ENCODE measurements around the gene BCL2L12. TPM values are rescaled to one million over a fixed set of nuclear protein-coding genes. Genes with fewer than 3 reads are reported as not detected.

BCL2L12 gene
- total and polyA plus RNA-seq, 12 donors: 3.3 to 16.3 (median 9.9) TPM

GRCh38 chr19:49689133-49690078 lies 23.7 kb downstream of the BCL2L12 start, which contains the start of gene ADM5:
Gene ADM5 (plus strand): TSS chr19:49689594. CDS start chr19:49689838, 244 bp downstream.
- TF ChIP-seq CTCF (IDR thresholded peaks at IDR 0.05) (peak; percentile 24 to 48 (median 46)), POLR2A (IDR thresholded peaks at IDR 0.05) (no peak)
- Histone ChIP-seq H3K4me1 (replicated peaks in 1 of 2) (peaks cover 3 to 25% of the 10 kb centered on the region in 2 donors), H3K4me3 (peak within 1 kb of the TSS in 2 of 4 donors; percentile 37 to 57), H3K36me3 (replicated peaks in 1 of 2) (peaks cover 0 to 21% of the 10 kb centered on the region in 2 donors), H3K27me3 (no peaks in the 10 kb centered on the region), H3K9me3 (replicated peaks in 1 of 3) (no peaks in the 10 kb centered on the region), H3K27ac (peak within 1 kb of the TSS in 2 of 5 donors; percentile 3 to 48)
- WGBS, 4 donors: 29 to 77% (median 38%) methylated on average over 6 to 54 of the region's 54 CpGs
- intact Hi-C loops (cut with DNase I): no loop called here
- peak in 6 of 7 donors; percentile 56 to 83 (median 68) for DNase-seq

GRCh38 chr19:49690079-49690655 lies 24.4 kb downstream of the BCL2L12 start:
- Histone ChIP-seq H3K4me3 (peak overlapping the region in 2 of 4 donors; percentile 37 to 57), H3K9me3 (replicated peaks in 1 of 3) (no peaks in the 10 kb centered on the region), H3K27ac (peak overlapping the region in 1 of 5 donors; percentile 48), H3K27me3 (no peaks in the 10 kb centered on the region), H3K4me1 (replicated peaks in 1 of 2) (peaks cover 3 to 25% of the 10 kb centered on the region in 2 donors), H3K36me3 (replicated peaks in 1 of 2) (peaks cover 0 to 14% of the 10 kb centered on the region in 2 donors)
- 7 to 21% (median 11%) methylated on average over 20 to 39 of the region's 39 CpGs for WGBS, 4 donors
- intact Hi-C loops (cut with DNase I): no loop called here
- TF ChIP-seq POLR2A (IDR thresholded peaks at IDR 0.05) (no peak), CTCF (IDR thresholded peaks at IDR 0.05) (peak in 2 of 6 experiments; percentile 3 to 5)
- peak in 1 of 7 donors; percentile 30 for DNase-seq

GRCh38 chr19:49690656-49691242 lies 25.0 kb downstream of the BCL2L12 start, which contains the start of gene CPT1C:
Gene CPT1C (plus strand): TSS chr19:49691116. CDS start chr19:49692253, 1,137 bp downstream.
- peak; percentile 36 to 67 for TF ChIP-seq POLR2A (IDR thresholded peaks at IDR 0.05)
- TF ChIP-seq CTCF (IDR thresholded peaks at IDR 0.05): no peak
- 1 to 3% (median 2%) methylated on average over 37 to 38 of the region's 38 CpGs for WGBS, 4 donors
- H3K9me3 ChIP-seq (replicated peaks in 1 of 3): no peaks in the 10 kb centered on the region
- intact Hi-C loops (cut with DNase I): no loop called here
- H3K27me3 ChIP-seq: no peaks in the 10 kb centered on the region
- peaks cover 0 to 8% of the 10 kb centered on the region in 2 donors for H3K36me3 ChIP-seq (replicated peaks in 1 of 2)
- H3K4me1 ChIP-seq (replicated peaks in 1 of 2): peaks cover 3 to 25% of the 10 kb centered on the region in 2 donors
- H3K4me3 ChIP-seq: peak within 1 kb of the TSS in 2 of 4 donors; percentile 37 to 57
- H3K27ac ChIP-seq: peak within 1 kb of the TSS in 1 of 5 donors; percentile 48
- peak; percentile 74 to 93 (median 81) for DNase-seq

Data from adrenal gland (tissue), 12 donors.